Stimulated activated CD4-positive, alpha-beta T cell treated with anti-CD3 and anti-CD28 coated beads, Interleukin-4, amount 100 ng/mL, for 48 hours (primary cell): ENCODE data around the gene MTRFR.

ENCODE experiments used
- DNase-seq, 2 donors: peaks; one replicate each; pipeline ENCODE4 v3.0.0-alpha.2; 2020; ENCODE audit warnings: low read depth in 2 of 2

The MTRFR gene

DNA sequence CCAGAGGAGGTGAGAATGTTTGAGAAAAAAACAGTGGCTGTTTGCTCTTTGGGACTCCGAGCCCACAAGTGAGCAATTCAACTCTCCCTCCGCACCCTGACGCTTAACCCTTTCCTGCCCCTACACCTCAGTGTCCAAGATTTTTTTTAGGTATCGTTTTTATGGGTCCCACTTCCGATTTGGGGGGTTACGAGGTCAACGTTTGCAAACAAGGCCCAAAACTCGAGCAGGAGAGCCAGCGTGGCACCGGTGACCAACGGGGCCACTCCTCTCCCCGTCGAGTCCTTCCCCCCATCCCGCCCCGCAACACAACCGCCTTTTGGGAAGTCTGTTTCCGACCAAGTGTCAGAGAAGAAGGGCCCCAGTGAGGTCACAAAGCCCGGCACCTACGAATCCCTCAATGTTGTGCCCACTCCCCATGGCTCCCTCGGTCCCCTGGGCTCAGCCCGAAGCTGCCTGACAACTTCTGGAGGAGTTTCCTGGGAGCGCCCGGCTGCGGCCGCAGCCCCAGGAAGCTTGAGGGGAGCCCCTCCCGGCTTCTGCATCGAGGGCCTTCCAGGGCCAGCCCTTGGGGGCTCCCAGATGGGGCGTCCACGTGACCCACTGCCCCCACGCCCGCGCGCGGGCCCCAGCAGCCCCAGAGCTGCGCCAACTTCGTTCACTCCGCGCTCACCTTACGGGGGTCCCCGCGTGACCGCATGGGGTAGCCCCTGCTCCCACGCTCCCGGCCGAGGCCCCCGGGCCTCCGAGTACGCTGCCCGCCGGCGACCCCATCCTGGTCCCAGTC lies 37.2 kb downstream of the MTRFR start:
- DNase-seq = no peak

DNA sequence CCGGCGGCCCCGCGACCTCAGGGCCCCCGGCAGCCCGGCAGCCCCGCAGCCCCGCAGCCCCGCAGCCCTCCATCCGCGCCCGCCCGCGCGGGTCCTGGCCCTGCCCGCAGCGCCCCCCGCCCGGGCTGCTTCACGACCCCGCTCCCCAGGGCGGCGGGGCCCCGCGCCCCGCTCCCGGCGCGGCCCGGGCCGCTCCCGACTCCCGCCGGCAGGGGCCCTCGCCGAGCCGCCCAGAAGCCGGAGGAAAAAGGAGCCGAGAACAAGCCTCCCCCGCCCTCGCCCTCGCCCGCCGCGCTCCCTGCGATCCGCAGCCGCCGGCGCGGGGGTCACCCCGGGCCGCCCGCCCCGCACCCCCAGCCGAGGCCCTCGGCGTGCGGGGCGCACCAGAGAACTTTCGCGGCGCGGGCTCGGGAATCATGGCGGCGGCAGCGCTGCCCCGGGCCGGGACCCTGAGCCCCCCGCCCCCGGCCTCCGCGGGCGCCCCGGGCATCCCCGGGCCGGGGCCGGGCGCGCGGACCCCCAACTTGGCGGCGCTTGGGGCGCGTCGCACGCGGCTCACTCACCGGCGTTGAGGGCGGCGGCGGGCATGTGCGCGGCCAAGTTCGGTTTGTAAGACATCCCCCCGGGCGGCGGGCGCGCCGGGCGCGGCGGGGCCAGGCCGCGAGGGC lies 37.9 kb downstream of the MTRFR start:
- peak; percentile 69 to 72 for DNase-seq

DNA sequence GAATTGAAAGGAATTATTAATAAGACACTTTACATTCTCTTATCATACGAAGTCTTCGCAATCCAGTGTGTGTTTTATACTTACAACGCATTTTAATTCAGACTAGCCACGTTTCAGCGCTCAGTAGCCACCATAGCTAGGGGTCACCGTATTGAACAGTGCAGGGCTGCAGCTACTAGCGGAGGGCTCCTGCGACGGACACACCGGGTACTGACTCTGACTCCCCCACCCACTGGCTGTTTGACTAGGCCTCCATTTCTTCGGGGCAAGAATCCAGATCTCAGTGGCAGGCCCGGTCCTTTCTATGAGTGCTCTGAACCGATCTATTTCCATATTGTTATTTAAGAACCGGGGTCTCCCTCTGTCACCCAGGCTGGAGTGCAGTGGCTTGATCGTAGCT lies 39.9 kb downstream of the MTRFR start:
- DNase-seq = no peak

DNA sequence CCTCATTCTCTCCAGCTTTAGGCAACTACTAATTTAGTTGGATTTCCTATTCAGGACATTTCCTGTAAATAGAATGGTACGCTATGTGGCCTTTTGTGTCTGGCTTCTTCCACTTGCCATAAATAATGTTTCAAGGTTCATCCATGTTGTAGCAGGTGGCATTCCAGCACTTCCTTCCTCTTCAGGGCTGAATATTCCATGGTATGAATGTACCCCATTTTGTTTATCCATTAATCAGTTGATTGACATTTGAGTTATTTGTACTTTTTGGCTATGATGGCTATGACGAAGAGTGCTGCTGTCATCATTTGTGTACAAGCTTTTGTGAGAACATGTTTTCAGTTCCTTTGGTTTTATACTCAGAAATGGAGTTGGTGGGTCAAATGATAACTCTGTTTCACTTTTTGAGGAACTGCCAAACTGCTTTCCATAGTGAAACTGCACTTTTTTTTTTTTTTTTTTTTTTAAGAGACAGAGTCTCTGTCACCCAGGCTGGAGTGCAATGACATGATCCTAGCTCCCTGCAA lies 44.9 kb downstream of the MTRFR start:
- no peak for DNase-seq

DNA sequence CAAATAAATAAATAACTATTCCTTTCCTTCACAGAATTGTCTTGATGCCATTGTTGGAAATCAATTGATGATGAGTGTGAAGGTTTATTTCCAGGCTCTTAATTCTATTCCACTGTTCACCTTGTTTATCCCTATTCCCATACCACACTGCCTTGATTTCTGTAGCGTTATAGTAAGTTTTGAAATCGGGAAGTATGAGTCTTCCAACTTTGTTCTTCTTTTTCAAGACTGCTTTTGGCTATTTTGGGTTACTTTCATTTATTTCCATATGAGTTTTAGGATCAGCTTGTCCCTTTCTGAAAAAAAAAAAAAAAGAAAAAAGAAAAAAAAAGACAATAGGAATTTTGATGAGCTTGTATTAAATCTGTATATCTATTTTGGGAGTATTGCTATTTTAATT lies 47.7 kb downstream of the MTRFR start:
- no peak for DNase-seq

DNA sequence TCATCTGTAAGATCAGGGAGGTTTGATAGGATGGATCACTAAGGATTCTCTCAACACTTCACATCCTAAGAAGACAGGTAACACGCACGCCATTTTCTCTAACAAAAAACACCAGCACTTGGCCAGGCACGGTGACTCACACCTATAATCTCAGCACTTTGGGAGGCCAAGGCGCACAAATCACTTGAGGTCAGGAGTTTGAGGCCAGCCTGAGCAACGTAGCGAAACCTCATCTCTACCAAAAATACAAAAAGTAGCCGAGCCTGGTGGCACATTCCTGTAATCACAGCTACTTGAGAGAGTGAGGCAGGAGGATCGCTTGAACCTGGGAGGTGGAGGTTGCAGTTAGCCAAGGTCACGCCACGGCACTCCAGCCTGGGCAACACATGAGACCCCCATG lies 48.9 kb downstream of the MTRFR start:
- no peak for DNase-seq

- DNase-seq = no peak
Measured at GRCh38 chr12:123283461-123283860, 50.2 kb downstream of the MTRFR start.

- no peak for DNase-seq
Measured at GRCh38 chr12:123284669-123285068, 51.4 kb downstream of the MTRFR start.

- DNase-seq = no peak
Measured at GRCh38 chr12:123286652-123287373, 53.6 kb downstream of the MTRFR start.

DNA sequence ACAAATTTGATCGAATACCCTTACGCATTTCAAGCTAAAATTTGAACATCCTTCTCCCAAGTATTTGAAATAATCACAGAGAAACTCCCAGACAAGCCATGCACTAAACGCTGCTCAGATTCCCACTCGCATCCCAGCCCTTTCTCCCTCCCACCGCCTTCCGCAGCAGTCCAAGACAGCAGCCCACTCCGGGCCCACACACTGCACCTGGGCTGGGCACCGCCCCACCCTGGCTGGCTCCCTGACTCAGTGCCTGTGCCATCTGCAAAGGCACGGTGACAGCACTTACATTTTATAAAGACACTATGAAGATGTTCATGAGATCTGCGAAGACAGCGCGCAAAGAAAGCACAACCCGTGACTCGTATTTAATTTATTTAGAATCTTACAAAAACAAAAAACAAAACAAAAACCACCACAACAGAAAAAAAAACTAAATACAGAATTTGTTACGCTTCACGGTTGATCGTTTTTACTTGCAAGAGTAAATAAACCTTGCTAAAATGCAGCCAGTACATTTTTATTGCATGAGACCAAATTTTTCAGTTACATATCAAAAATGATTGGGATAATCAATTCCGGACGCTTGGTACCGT lies 55.6 kb downstream of the MTRFR start:
- no peak for DNase-seq

DNA sequence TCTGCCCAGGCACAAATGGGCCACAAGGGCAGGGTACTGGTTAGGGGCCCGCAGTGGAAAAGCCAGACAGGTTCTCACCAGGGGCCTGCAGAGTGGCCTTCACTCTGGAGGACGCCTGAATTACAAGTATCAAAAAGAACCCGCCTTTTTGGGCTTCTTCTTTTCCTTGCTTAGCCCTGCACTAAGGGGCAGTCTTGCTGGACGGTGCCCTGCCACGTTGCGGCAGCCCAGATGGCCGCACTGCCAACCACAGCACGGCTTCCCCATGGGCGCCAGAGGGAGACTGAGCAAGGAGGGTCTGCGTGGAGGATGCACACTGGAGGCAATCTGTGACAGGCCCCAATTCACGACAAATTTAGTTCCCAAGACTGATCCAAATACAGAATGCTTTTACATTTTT lies 56.7 kb downstream of the MTRFR start:
- DNase-seq = no peak

- DNase-seq = no peak
Measured at GRCh38 chr12:123293178-123293760, 60.0 kb downstream of the MTRFR start.

DNA sequence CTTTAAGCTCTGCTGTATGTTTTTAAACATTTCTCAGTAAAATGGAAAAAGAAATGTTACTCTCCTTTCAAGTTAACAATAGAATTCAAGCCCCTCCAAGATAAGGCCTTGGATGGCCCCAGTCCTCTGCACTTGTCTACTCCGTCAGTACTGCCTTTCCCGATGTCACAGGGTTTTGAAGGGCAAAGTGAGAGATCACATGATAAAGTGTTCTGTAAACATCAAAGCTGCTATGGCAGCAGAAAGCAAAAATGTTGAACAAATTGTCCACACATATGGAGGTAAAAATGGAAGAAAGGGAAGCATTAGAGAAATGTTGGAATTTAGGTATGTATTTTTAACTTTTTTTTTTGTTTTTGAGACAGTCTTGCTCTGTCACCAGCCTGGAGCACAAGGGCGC lies 71.9 kb downstream of the MTRFR start:
- DNase-seq = no peak

DNA sequence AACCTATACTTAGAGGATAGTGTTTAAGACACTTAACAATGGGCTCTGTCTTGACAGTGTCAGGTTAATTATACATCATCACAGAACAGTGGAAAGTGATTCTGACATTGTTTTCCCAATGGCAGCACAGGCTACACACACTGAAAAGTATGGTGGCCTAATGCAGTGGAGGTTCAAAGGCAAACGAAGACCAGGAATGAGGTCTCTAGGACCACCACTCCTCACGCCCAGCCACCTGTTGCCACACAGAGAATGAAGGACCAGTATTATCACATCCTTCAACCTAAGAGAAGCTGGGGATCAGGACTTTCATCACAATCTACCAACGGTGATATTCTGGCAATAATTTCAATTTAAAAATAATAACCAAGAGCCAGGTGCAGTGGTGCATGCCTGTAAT lies 73.0 kb downstream of the MTRFR start:
- no peak for DNase-seq
